Pancreas (tissue), 10 donors: ENCODE data around the gene FKBP10. TPM values are rescaled to one million over a fixed set of nuclear protein-coding genes. Genes with fewer than 3 reads are reported as not detected.

Experiments
- ATAC-seq, 4 donors: fragments of 200-7000 bp; cut with Tn5 transposase; one replicate each; pipeline versions ENCODE4 v1.8.0 to v1.9.1; 2020; ENCODE audit warnings: mild to moderate bottlenecking in 4 of 4, moderate library complexity in 4 of 4
- DNase-seq, 6 donors: peaks; one replicate each; pipeline ENCODE4 v3.0.0-alpha.2; 2020
- FAIRE-seq: peaks from 2 replicates; lab custom pipeline; 2012; peaks lifted over from hg19 to GRCh38; lab: Jason Lieb, UNC
- H3K27ac ChIP-seq, 4 donors: fragments of 200-600 bp; sonication (generic); 1 replicate in 3 of 4; 2 replicates in 1 of 4; pipeline versions ENCODE4 v1.5.0 to v1.8.0; 2020
- H3K27me3 ChIP-seq, 4 donors: fragments of 200-600 bp; one replicate each; pipeline ENCODE4 v1.8.0; 2021
- H3K36me3 ChIP-seq, 3 donors: fragments of 200-600 bp; sonication (generic) in 1 of 3; one replicate each; pipeline versions ENCODE4 v1.5.0 to v1.8.0; 2020 to 2021
- H3K4me1 ChIP-seq, 3 donors: fragments of 200-600 bp; one replicate each; pipeline ENCODE4 v1.8.0; 2021
- H3K4me3 ChIP-seq, 4 donors: fragments of 200-600 bp; sonication (generic) in 2 of 4; one replicate each; pipeline versions ENCODE4 v1.5.0 to v1.8.0; 2020 to 2021
- H3K9me3 ChIP-seq, 4 donors: fragments of 200-600 bp; one replicate each; pipeline ENCODE4 v1.8.0; 2021
- CTCF ChIP-seq, 4 donors: fragments of 200-600 bp; sonication (generic) in 3 of 4; IDR thresholded peaks; one replicate each; pipeline versions ENCODE4 v1.5.0 to v1.8.0; 2021; ENCODE audit warnings: antibody characterized with exemption in 4 of 4
- WGBS, 2 donors: extraction: QIAGEN DNeasy Blood & Tissue Kit; methylation state at CpG; one replicate each; pipeline ENCODE4 v1.1.7; 2013; 5-methylcytosine and 5-hydroxymethylcytosine counted together
- intact Hi-C, 3 donors: fragments of 100-400 bp; cut with DNase I; formaldehyde crosslinking; loops; one replicate each; pipeline versions ENCODE4 v1.11.1 to v1.14.2; 2022
- polyA plus RNA-seq, 2 donors: library from polyadenylated mRNA; stranded (reverse); fragments of 200-250 nt; gene quantifications; one replicate each; pipeline ENCODE4 v1.2.3, GENCODE V29; 2013
- total RNA-seq, 6 donors: library from RNA; stranded (reverse); fragmentation: NEBNext Ultra II Directional in 4 of 6; extraction: Animal tissue kit (Norgen Biotek cat#: 25700) in 4 of 6; gene quantifications; one replicate each; pipeline versions ENCODE4 v1.2.1 to v1.2.4, GENCODE V29; 2021 to 2023
- donor health status: healthy with polysubstance abuse.
- donor health status: DM: no; HTN: no; CAD: no; lungs with moderate emphysema.
- donor health status: DM: no; HTN: no; CAD: no.
- donor health status: control.
- donor health status: control.
- donor health status: Bipolar disorder and iron deficiency.
- donor health status: DM: yes; HTN: yes; CAD: no.
- donor health status: DM: no; HTN: no; CAD: no.
- donor health status: DM: no; HTN: no; CAD: no.
- donor health status: DM: yes; HTN: yes; CAD: no.

Gene FKBP10
- total and polyA plus RNA-seq, 8 donors, result 4.5 to 35.3 (median 11.7) TPM

- Histone ChIP-seq H3K4me3 (no peak overlapping the region), H3K27me3 (no peaks in the 10 kb centered on the region), H3K36me3 (peaks cover 0 to 20% (median 0%) of the 10 kb centered on the region in 3 donors), H3K27ac (no peak overlapping the region), H3K4me1 (no peaks in the 10 kb centered on the region), H3K9me3 (no peaks in the 10 kb centered on the region)
- intact Hi-C loops, result no loop called here
- ATAC-seq (no peak), FAIRE-seq (no peak), DNase-seq (peak in 1 of 6 donors; percentile 52)
- WGBS, 2 donors, result 66 to 72% methylated on average over 12 of the region's 12 CpGs
- TF ChIP-seq CTCF (IDR thresholded peaks at IDR 0.05), result no peak
These were observed 9.7 kb downstream of the FKBP10 start for GRCh38 chr17:41822216-41823140.

- no peak overlapping the region for H3K4me3 ChIP-seq
- no peak for FAIRE-seq
- no peak for ATAC-seq
- H3K36me3 ChIP-seq, result peaks cover 0 to 26% (median 0%) of the 10 kb centered on the region in 3 donors
- no peaks in the 10 kb centered on the region for H3K9me3 ChIP-seq
- no peaks in the 10 kb centered on the region for H3K27me3 ChIP-seq
- H3K27ac ChIP-seq, result no peak overlapping the region
- 100% methylated on average over 1 of the region's 1 CpG for WGBS, 2 donors
- DNase-seq, result peak in 1 of 6 donors; percentile 24
- intact Hi-C loops, result no loop called here
- H3K4me1 ChIP-seq, result no peaks in the 10 kb centered on the region
- TF ChIP-seq CTCF (IDR thresholded peaks at IDR 0.05), result no peak
These were observed 10.3 kb downstream of the FKBP10 start for GRCh38 chr17:41823141-41823524.

- WGBS, 2 donors, result 88 to 89% methylated on average over 7 of the region's 7 CpGs
- peak in 1 of 6 donors; percentile 13 for DNase-seq
- Histone ChIP-seq H3K4me3 (no peak overlapping the region), H3K36me3 (peaks cover 0 to 30% (median 0%) of the 10 kb centered on the region in 3 donors), H3K9me3 (no peaks in the 10 kb centered on the region), H3K4me1 (no peaks in the 10 kb centered on the region), H3K27ac (no peak overlapping the region), H3K27me3 (no peaks in the 10 kb centered on the region)
- FAIRE-seq, result no peak
- intact Hi-C loops, result no loop called here
- no peak for TF ChIP-seq CTCF (IDR thresholded peaks at IDR 0.05)
- no peak for ATAC-seq
These were observed 10.8 kb downstream of the FKBP10 start for GRCh38 chr17:41823580-41823979.

- no peak for ATAC-seq
- intact Hi-C loops, result no loop called here
- TF ChIP-seq CTCF (IDR thresholded peaks at IDR 0.05), result no peak
- 65% methylated on average over 7 of the region's 7 CpGs for WGBS, 2 donors
- peak in 1 of 6 donors; percentile 7 for DNase-seq
- H3K27ac ChIP-seq, result no peak overlapping the region
- H3K27me3 ChIP-seq, result no peaks in the 10 kb centered on the region
- no peak overlapping the region for H3K4me3 ChIP-seq
- H3K4me1 ChIP-seq, result no peaks in the 10 kb centered on the region
- no peaks in the 10 kb centered on the region for H3K9me3 ChIP-seq
- peaks cover 0 to 35% (median 0%) of the 10 kb centered on the region in 3 donors for H3K36me3 ChIP-seq
- FAIRE-seq, result no peak
These were observed 11.3 kb downstream of the FKBP10 start for GRCh38 chr17:41824086-41824485.
